Prostate gland (tissue), 2 donors: ENCODE data around the gene KCNQ1. TPM values are rescaled to one million over a fixed set of nuclear protein-coding genes. Genes with fewer than 3 reads are reported as not detected.

ENCODE experiments used
- DNase-seq: peaks from one replicate; pipeline ENCODE4 v3.0.0-alpha.2; 2019; ENCODE audit warnings: low spot score
- H3K27ac ChIP-seq, 2 donors: fragments of 200-600 bp; sonication (generic); 2 replicates each; pipeline ENCODE4 v1.5.1; 2017 to 2019
- H3K27me3 ChIP-seq: fragments of 200-600 bp; sonication (generic); replicated peaks from 2 replicates; pipeline ENCODE4 v1.5.1; 2019; ENCODE audit not compliant: insufficient read depth
- H3K36me3 ChIP-seq, 2 donors: fragments of 200-600 bp; sonication (generic); 1 replicate in 1 of 2; 2 replicates in 1 of 2; pipeline versions ENCODE4 v1.5.1 to v1.8.1; 2017 to 2019
- H3K4me1 ChIP-seq: fragments of 200-600 bp; sonication (generic); replicated peaks from 2 replicates; pipeline ENCODE4 v1.5.1; 2019
- H3K4me3 ChIP-seq, 2 donors: fragments of 200-600 bp; sonication (generic); 2 replicates each; pipeline ENCODE4 v1.5.1; 2017 to 2019
- H3K9me3 ChIP-seq: fragments of 200-600 bp; sonication (generic); 2 replicates; pipeline ENCODE4 v1.5.1; 2017
- CTCF ChIP-seq, 4 experiments: fragments of 200-600 bp in 2 of 4; fragments of 450-650 bp in 2 of 4; sonication (generic) in 2 of 4; IDR thresholded peaks; 1 replicate in 3 of 4; 2 replicates in 1 of 4; pipeline ENCODE4 v1.5.1; 2016 to 2019; ENCODE audit warnings: antibody characterized with exemption in 4 of 4, mild to moderate bottlenecking in 2 of 4, moderate library complexity in 2 of 4
- POLR2A ChIP-seq: fragments of 450-650 bp; IDR thresholded peaks from one replicate; pipeline ENCODE4 v1.6.1; 2016; ENCODE audit warnings: antibody characterized with exemption, mild to moderate bottlenecking
- POLR2AphosphoS5 ChIP-seq: sonication (generic); formaldehyde crosslinking; IDR thresholded peaks from one replicate; pipeline ENCODE4 v1.6.1; 2017; ENCODE audit warnings: antibody characterized with exemption
- WGBS: methylation state at CpG from one replicate; pipeline ENCODE4 v1.1.5; 2018; 5-methylcytosine and 5-hydroxymethylcytosine counted together
- intact Hi-C: fragments of 100-400 bp; cut with DNase I; formaldehyde crosslinking; loops from one replicate; pipeline ENCODE4 v1.14.2; 2022
- total RNA-seq, 2 donors: library from RNA; depleted of rRNA; stranded (reverse); fragments of >200 nt; gene quantifications; one replicate each; pipeline ENCODE4 v1.1.0, GENCODE V29; 2016

The KCNQ1 gene
- total RNA-seq, 2 donors from 2014 or later: 10.0 to 33.8 TPM

- intact Hi-C loops: no loop called here
- Histone ChIP-seq H3K4me3 (no peak overlapping the region), H3K36me3 (no peaks in the 10 kb centered on the region), H3K27ac (no peak overlapping the region), H3K9me3 (no peaks in the 10 kb centered on the region), H3K4me1 (no peaks in the 10 kb centered on the region), H3K27me3 (no peaks in the 10 kb centered on the region)
- no peak for DNase-seq
- no peak for TF ChIP-seq CTCF (IDR thresholded peaks at IDR 0.05)
- TF ChIP-seq POLR2A: no peak
- TF ChIP-seq POLR2AphosphoS5: no peak
- 82% methylated on average over 17 of the region's 17 CpGs for WGBS
These were observed 26.4 kb downstream of the KCNQ1 start for GRCh38 chr11:2471048-2471803.

- H3K27me3 ChIP-seq: no peaks in the 10 kb centered on the region
- WGBS: 95% methylated on average over 6 of the region's 6 CpGs
- no peaks in the 10 kb centered on the region for H3K4me1 ChIP-seq
- no peak for TF ChIP-seq POLR2AphosphoS5
- no peak for TF ChIP-seq POLR2A
- no peak for TF ChIP-seq CTCF (IDR thresholded peaks at IDR 0.05)
- no peak for DNase-seq
- H3K4me3 ChIP-seq: no peak overlapping the region
- no peaks in the 10 kb centered on the region for H3K36me3 ChIP-seq
- intact Hi-C loops: no loop called here
- no peaks in the 10 kb centered on the region for H3K9me3 ChIP-seq
- H3K27ac ChIP-seq: no peak overlapping the region
These were observed 26.9 kb downstream of the KCNQ1 start for GRCh38 chr11:2471804-2472096.

- H3K9me3 ChIP-seq: no peaks in the 10 kb centered on the region
- WGBS: 82% methylated on average over 8 of the region's 8 CpGs
- no peaks in the 10 kb centered on the region for H3K27me3 ChIP-seq
- no peaks in the 10 kb centered on the region for H3K4me1 ChIP-seq
- H3K36me3 ChIP-seq: no peaks in the 10 kb centered on the region
- DNase-seq: no peak
- no peak overlapping the region for H3K27ac ChIP-seq
- H3K4me3 ChIP-seq: no peak overlapping the region
- TF ChIP-seq POLR2A (no peak), CTCF (IDR thresholded peaks at IDR 0.05) (no peak), POLR2AphosphoS5 (no peak)
- intact Hi-C loops: no loop called here
These were observed 27.8 kb downstream of the KCNQ1 start for GRCh38 chr11:2472428-2473186.

- no peak overlapping the region for H3K27ac ChIP-seq
- TF ChIP-seq POLR2A (no peak), POLR2AphosphoS5 (no peak), CTCF (IDR thresholded peaks at IDR 0.05) (no peak)
- WGBS: 89% methylated on average over 26 of the region's 27 CpGs
These were observed 28.7 kb downstream of the KCNQ1 start for GRCh38 chr11:2473361-2474058.

More at GRCh38 chr11:2473361-2474058, 28.7 kb downstream of the KCNQ1 start:
- H3K4me3 ChIP-seq: no peak overlapping the region
- no peaks in the 10 kb centered on the region for H3K36me3 ChIP-seq
- intact Hi-C loops: no loop called here
- H3K4me1 ChIP-seq: no peaks in the 10 kb centered on the region
- H3K9me3 ChIP-seq: no peaks in the 10 kb centered on the region
- DNase-seq: no peak
- H3K27me3 ChIP-seq: no peaks in the 10 kb centered on the region
